Measurements from ENCODE around the gene GLG1.
"Not testable (repeated sequence)": the region's sequence is repeated elsewhere in the genome, so short reads cannot be mapped to it uniquely, and the experiment has no call there.

Gene GLG1

DNA sequence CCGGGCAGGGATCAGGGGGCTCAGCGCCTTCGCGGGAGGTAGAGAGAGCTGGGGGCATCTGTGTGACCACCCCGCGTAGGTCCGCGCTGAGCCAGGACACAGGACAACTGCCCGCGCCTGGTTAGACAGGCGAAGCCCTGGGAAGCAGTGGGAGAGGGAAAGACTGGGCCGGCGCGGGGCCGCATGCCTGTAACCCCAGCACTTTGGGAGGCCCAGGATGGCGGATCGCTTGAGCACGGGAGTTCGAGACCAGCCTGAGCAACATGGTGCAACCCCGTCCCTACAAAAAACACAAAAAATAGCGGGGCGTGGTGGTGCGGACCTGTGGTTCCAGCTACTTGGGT is 199.6 kb downstream of the GLG1 start:
- DNase-seq, H3K27ac Mint-ChIP-seq, H3K4me1 Mint-ChIP-seq, H3K9me3 Mint-ChIP-seq, H3K27me3 Mint-ChIP-seq, H3K4me3 Mint-ChIP-seq, CTCF ChIA-PET, H3K36me3 Mint-ChIP-seq: not testable (repeated sequence)

GRCh38 chr16:74406600-74407361 is 200.1 kb downstream of the GLG1 start:
- H3K4me3 Mint-ChIP-seq, H3K36me3 Mint-ChIP-seq, H3K27me3 Mint-ChIP-seq, H3K4me1 Mint-ChIP-seq, DNase-seq, H3K27ac Mint-ChIP-seq, CTCF ChIA-PET, H3K9me3 Mint-ChIP-seq: not testable (repeated sequence)

- DNase-seq, H3K36me3 Mint-ChIP-seq, H3K27me3 Mint-ChIP-seq, H3K4me1 Mint-ChIP-seq, CTCF ChIA-PET, H3K4me3 Mint-ChIP-seq, H3K9me3 Mint-ChIP-seq, H3K27ac Mint-ChIP-seq: not testable (repeated sequence)
Measured at GRCh38 chr16:74404148-74404933, 202.6 kb downstream of the GLG1 start.

DNA sequence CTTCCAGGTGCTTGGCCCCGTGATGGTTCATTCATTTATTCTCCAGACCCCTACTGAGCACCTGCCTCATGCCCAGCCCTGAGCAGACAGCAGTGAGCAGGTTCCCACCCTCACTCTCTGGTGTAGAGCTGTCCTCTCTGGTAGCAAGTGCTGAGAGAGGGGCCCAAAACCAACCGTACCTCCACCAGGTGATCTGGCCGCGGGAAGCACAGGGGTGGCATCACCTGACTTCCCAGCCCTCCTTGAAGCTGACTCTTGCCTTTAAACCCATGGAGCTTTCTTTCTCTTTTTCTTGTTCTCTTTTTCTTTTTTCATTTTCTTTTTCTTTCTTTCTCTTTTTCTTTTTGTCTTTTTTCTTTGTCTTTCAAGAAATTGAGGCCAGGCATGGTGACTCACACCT is 206.7 kb downstream of the GLG1 start:
- CTCF ChIA-PET, H3K9me3 Mint-ChIP-seq: not testable (repeated sequence)
- peaks cover 16% of the 10 kb centered on the region for H3K27me3 Mint-ChIP-seq

GRCh38 chr16:74398212-74398895 is 208.6 kb downstream of the GLG1 start:
- H3K27ac Mint-ChIP-seq, CTCF ChIA-PET: not testable (repeated sequence)

More for the DNA sequence above, 206.7 kb downstream of the GLG1 start:
- not testable (repeated sequence) for H3K27ac Mint-ChIP-seq, H3K4me1 Mint-ChIP-seq, H3K4me3 Mint-ChIP-seq, DNase-seq, H3K36me3 Mint-ChIP-seq

More at GRCh38 chr16:74398212-74398895, 208.6 kb downstream of the GLG1 start:
- not testable (repeated sequence) for H3K4me3 Mint-ChIP-seq, H3K36me3 Mint-ChIP-seq, DNase-seq, H3K9me3 Mint-ChIP-seq, H3K4me1 Mint-ChIP-seq
- H3K27me3 Mint-ChIP-seq, result peaks cover 16% of the 10 kb centered on the region

All from activated naive CD4-positive, alpha-beta T cell treated with anti-CD3 and anti-CD28 coated beads, Interleukin-2, amount 10 ng/mL, durations not matched to agents 7 days and 5 days (primary cell).